Effector CD8-positive, alpha-beta T cell (primary cell): Measurements from ENCODE around the gene CD70.
A peak's percentile ranks its signal among the peaks of the same experiment; 100 is the strongest.
"Not testable (repeated sequence)": the region's sequence is repeated elsewhere in the genome, so short reads cannot be mapped to it uniquely, and the experiment has no call there.

Experiments
- DNase-seq: peaks from one replicate; lab custom pipeline; 2025; lab: John Stamatoyannopoulos, UW
- total RNA-seq, 4 experiments: gene quantifications; one replicate each; lab custom pipeline; 2026; lab: John Stamatoyannopoulos, UW

Gene CD70
- total RNA-seq: 1.9 to 5.6 (median 2.8) reads per million in 4 experiments

- DNase-seq: peak; percentile 4
Observed at GRCh38 chr19:6590827-6591319, at the start of gene CD70. Gene CD70 (minus strand): TSS chr19:6591150. CDS start chr19:6591002, 148 bp downstream.

GRCh38 chr19:6640333-6640732 lies 49.4 kb upstream of the CD70 start:
- DNase-seq: not testable (repeated sequence)

GRCh38 chr19:6639439-6639838 lies 48.5 kb upstream of the CD70 start:
- no peak for DNase-seq

- DNase-seq: not testable (repeated sequence)
Observed at GRCh38 chr19:6633456-6633813, 42.5 kb upstream of the CD70 start.

GRCh38 chr19:6632747-6633455 lies 42.0 kb upstream of the CD70 start:
- not testable (repeated sequence) for DNase-seq

GRCh38 chr19:6632002-6632621 lies 41.2 kb upstream of the CD70 start:
- peak; percentile 71 for DNase-seq

GRCh38 chr19:6626764-6627163 lies 35.8 kb upstream of the CD70 start:
- no peak for DNase-seq

GRCh38 chr19:6617374-6617773 lies 26.4 kb upstream of the CD70 start:
- no peak for DNase-seq

GRCh38 chr19:6616011-6616410 lies 25.1 kb upstream of the CD70 start:
- DNase-seq: no peak

GRCh38 chr19:6613711-6614110 lies 22.8 kb upstream of the CD70 start:
- no peak for DNase-seq

- no peak for DNase-seq
Observed at GRCh38 chr19:6610934-6611852, 20.2 kb upstream of the CD70 start.

GRCh38 chr19:6608940-6609339 lies 18.0 kb upstream of the CD70 start:
- no peak for DNase-seq

- DNase-seq: not testable (repeated sequence)
Observed at GRCh38 chr19:6608146-6608545, 17.2 kb upstream of the CD70 start.

- not testable (repeated sequence) for DNase-seq
Observed at GRCh38 chr19:6606276-6607070, 15.5 kb upstream of the CD70 start.

GRCh38 chr19:6604906-6605305 lies 14.0 kb upstream of the CD70 start:
- DNase-seq: no peak

- DNase-seq: no peak
Observed at GRCh38 chr19:6602729-6603114, 11.8 kb upstream of the CD70 start.

- not testable (repeated sequence) for DNase-seq
Observed at GRCh38 chr19:6601537-6602052, 10.6 kb upstream of the CD70 start.

GRCh38 chr19:6600951-6601536 lies 10.1 kb upstream of the CD70 start:
- DNase-seq: not testable (repeated sequence)

- DNase-seq: no peak
Observed at GRCh38 chr19:6599866-6600454, 9.0 kb upstream of the CD70 start.

- not testable (repeated sequence) for DNase-seq
Observed at GRCh38 chr19:6598254-6598892, 7.4 kb upstream of the CD70 start.
